HG03159 (cell line): Measurements from ENCODE around the gene OTUD1.

Experiments used
- ATAC-seq: cut with Tn5 transposase; IDR thresholded peaks from one replicate; pipeline ENCODE4 v1.9.1; 2021; ENCODE audit warnings: mild to moderate bottlenecking, moderate library complexity; ENCODE audit not compliant: unreplicated experiment

The OTUD1 gene

DNA sequence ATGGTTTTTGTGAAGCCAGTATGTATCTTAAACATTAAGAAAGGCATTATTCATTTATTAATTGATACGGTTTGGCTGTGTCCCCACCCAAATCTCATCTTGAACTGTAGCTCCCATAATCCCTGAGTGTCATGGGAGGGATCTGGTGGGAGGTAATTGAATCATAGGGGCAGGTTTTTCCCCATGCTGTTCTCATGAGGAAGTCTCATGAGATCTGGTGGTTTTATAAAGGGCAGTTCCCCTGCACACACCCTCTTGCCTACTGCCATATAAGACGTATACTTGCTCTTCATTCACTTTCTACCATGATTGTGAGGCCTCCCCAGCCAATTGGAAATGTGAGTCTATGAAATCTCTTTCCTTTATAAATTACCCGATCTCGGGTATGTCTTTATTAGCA lies 28.1 kb downstream of the OTUD1 start:
- no peak for ATAC-seq

GRCh38 chr10:23467548-23467947 lies 28.7 kb downstream of the OTUD1 start:
- no peak for ATAC-seq

DNA sequence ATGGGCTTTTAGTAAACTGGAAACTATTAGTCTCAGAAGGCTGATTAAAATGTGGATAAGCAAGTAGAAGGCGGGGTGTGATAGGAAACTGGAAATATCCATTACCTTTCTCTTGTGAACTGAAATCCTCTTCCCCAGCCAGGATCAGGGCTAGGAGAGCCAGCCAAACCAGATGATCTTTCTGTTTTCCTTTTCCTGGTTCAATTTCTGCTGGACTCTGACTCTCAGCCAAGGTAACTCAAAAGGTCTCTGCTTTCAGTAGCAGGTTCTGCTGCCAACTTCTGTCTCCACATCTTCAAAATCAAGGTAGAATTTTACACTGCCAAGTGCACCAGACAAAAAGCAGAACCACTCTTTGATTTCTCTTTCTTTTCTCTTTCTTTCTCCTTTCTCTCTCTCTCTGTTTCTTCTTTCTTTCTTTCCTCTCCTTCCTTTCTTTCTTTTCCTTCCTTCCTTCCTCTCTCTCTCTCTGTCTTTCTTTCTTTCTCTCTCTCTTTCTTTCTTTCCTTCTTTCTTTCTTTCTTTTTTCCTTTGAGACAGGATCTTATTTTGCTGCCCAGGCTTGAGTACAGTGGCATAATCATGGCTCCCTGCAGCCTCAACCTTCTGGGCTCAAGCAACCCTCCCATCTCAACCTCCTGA lies 30.8 kb downstream of the OTUD1 start:
- no peak for ATAC-seq

DNA sequence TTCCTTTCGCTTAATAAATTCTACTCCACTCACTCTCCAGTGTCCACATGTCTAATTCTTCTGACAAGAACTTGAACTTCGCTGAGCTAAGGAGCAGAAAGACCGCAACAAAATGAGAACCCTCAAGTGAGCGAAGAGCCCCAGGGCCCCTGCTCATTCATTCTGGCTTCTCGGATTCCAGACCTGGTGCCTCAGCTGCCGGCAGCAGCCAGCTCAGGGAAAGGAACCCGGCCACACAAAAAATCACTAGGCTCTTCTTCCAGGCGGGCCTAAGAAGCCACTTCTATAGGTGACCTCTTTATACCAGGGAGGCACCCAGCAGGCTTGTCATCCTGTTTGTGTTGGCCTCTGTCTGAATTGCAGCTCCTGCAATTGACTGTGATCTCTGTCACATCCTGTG lies 33.3 kb downstream of the OTUD1 start:
- no peak for ATAC-seq

- no peak for ATAC-seq
These were observed 35.2 kb downstream of the OTUD1 start for GRCh38 chr10:23474081-23474480.

DNA sequence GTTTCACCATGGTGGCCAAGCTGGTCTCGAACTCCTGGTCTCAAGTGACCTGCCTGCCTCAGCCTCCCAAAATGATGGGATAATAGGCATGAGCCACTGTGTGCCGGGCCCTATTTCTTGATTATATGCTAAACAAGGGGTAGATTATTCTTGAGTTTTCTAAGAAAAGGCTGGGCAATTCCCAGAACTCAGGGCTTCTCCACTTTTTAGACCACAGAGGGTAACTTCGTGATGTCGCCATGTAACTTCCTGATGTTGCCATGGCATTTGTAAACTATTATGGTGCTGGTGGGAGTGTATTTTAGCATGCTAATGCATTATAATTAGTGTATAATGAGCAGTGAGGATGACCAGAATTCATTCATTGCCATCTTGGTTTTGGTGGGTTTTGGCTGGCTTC lies 35.8 kb downstream of the OTUD1 start:
- no peak for ATAC-seq

GRCh38 chr10:23478570-23478969 lies 39.7 kb downstream of the OTUD1 start:
- ATAC-seq, result no peak

DNA sequence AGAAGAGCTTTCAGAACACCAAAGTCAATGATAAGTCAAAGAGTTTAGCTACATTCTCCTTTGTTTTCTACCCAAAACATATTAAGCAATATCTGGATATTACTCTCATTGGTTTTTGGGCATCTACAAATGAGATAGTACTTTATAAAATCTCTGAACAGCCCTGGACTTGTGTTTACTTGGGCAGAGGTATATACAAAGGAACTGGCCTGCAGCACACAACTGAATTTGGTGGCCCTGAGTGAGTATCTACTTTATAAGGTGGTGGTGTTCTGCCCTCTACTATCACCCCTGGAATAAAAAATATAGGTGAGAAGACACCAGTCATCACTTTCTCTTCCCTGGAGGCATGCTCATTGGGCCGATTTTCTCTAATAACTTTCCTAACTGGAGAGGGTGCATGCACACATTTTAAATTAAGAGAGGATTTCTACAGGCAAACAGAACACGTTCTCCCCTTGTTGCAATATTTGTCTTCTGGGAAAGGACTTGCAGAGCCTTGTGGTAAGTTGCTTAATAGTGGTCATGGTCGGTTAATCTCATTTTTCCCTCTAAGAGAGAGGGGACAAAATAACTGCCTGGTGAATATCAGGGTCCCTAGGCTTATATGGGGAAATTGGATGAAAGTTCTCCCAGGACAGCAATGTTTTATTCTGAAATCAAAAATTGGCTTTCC lies 41.1 kb downstream of the OTUD1 start:
- no peak for ATAC-seq

GRCh38 chr10:23481363-23481961 lies 42.6 kb downstream of the OTUD1 start:
- no peak for ATAC-seq

DNA sequence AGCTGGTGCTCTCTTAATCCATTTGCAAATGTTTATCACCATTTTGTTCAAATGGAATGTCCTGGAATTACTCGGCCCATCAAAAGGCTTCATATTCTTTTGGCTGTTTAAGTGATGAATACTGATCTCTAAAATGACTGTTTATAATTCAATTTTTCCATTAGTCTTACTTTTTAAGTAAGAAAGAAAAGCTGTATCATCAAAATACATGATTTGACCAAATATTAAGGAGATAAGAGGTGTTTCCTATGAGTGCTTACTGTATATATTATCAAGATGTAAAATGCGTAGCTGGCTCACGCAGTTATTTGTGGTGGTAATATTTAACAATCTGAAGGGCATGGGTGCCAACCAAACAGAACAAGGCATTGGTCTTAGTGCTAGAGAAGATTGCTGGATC lies 51.2 kb downstream of the OTUD1 start:
- ATAC-seq, result no peak
